HG02973 (cell line): ENCODE results near the gene SSBP3.

Source experiments
- ATAC-seq: cut with Tn5 transposase; IDR thresholded peaks from one replicate; pipeline ENCODE4 v1.9.1; 2021; ENCODE audit warnings: moderate library complexity; ENCODE audit not compliant: unreplicated experiment

Gene SSBP3

GRCh38 chr1:54290506-54291184 is 115.5 kb downstream of the SSBP3 start:
- no peak for ATAC-seq

GRCh38 chr1:54289712-54290233 is 116.4 kb downstream of the SSBP3 start:
- no peak for ATAC-seq

- no peak for ATAC-seq
Observed at GRCh38 chr1:54287801-54288211, 118.4 kb downstream of the SSBP3 start.

- ATAC-seq: no peak
Observed at GRCh38 chr1:54287176-54287650, 119.0 kb downstream of the SSBP3 start.

- ATAC-seq: no peak
Observed at GRCh38 chr1:54285815-54286345, 120.3 kb downstream of the SSBP3 start.

GRCh38 chr1:54284781-54285529 is 121.2 kb downstream of the SSBP3 start:
- ATAC-seq: no peak

GRCh38 chr1:54283635-54284385 is 122.4 kb downstream of the SSBP3 start:
- ATAC-seq: no peak

GRCh38 chr1:54282101-54282847 is 123.9 kb downstream of the SSBP3 start:
- no peak for ATAC-seq

GRCh38 chr1:54280651-54281050 is 125.5 kb downstream of the SSBP3 start:
- no peak for ATAC-seq

GRCh38 chr1:54279457-54279856 is 126.7 kb downstream of the SSBP3 start:
- no peak for ATAC-seq

- ATAC-seq: no peak
Observed at GRCh38 chr1:54278941-54279422, 127.2 kb downstream of the SSBP3 start.

GRCh38 chr1:54277451-54278341 is 128.5 kb downstream of the SSBP3 start:
- ATAC-seq: no peak

GRCh38 chr1:54276617-54277450 is 129.4 kb downstream of the SSBP3 start:
- no peak for ATAC-seq

GRCh38 chr1:54275349-54275748 is 130.8 kb downstream of the SSBP3 start:
- ATAC-seq: no peak

- no peak for ATAC-seq
Observed at GRCh38 chr1:54274881-54275280, 131.3 kb downstream of the SSBP3 start.

- ATAC-seq: no peak
Observed at GRCh38 chr1:54274448-54274847, 131.7 kb downstream of the SSBP3 start.

- ATAC-seq: no peak
Observed at GRCh38 chr1:54273795-54274163, 132.4 kb downstream of the SSBP3 start.

GRCh38 chr1:54273092-54273794 is 133.0 kb downstream of the SSBP3 start:
- no peak for ATAC-seq
